HEK293 (cell line): Measurements from ENCODE around the gene ZNF428.

Experiments
- REPIN1 ChIP-seq: fragments of 450-650 bp; formaldehyde crosslinking; IDR thresholded peaks from 2 replicates; pipeline ENCODE4 v1.5.1; 2017; ENCODE audit warnings: missing biosample characterization, missing genetic modification characterization, low read depth
- ZNF239 ChIP-seq: fragments of 450-650 bp; formaldehyde crosslinking; IDR thresholded peaks from 2 replicates; pipeline ENCODE4 v1.5.1; 2016; ENCODE audit warnings: missing biosample characterization, missing genetic modification characterization
- ZNF302 ChIP-seq: fragments of 450-650 bp; formaldehyde crosslinking; IDR thresholded peaks from 2 replicates; pipeline ENCODE4 v1.5.1; 2016; ENCODE audit warnings: missing biosample characterization, missing genetic modification characterization, low read depth
- ZNF335 ChIP-seq: fragments of 450-650 bp; formaldehyde crosslinking; conservative IDR thresholded peaks from 2 replicates; pipeline ENCODE4 v1.5.1; 2016; ENCODE audit warnings: missing biosample characterization, missing genetic modification characterization
- ZSCAN30 ChIP-seq: fragments of 450-650 bp; IDR thresholded peaks from 2 replicates; pipeline ENCODE4 v1.5.1; 2018; ENCODE audit warnings: missing biosample characterization, mild to moderate bottlenecking, missing genetic modification characterization, moderate library complexity
- TF ChIP-seq, protein P1 (sequence below): fragments of 450-650 bp; formaldehyde crosslinking; IDR thresholded peaks from 2 replicates; pipeline ENCODE4 v1.5.1; 2016; ENCODE audit warnings: missing biosample characterization, missing genetic modification characterization
- TF ChIP-seq, protein P2 (sequence below): fragments of 450-650 bp; formaldehyde crosslinking; conservative IDR thresholded peaks from 2 replicates; pipeline ENCODE4 v1.5.1; 2016; ENCODE audit warnings: low read depth, missing biosample characterization, missing genetic modification characterization
- TF ChIP-seq, protein P3 (sequence below): fragments of 450-650 bp; formaldehyde crosslinking; IDR thresholded peaks from 2 replicates; pipeline ENCODE4 v1.5.1; 2016; ENCODE audit warnings: missing biosample characterization, missing genetic modification characterization, low read depth
- TF ChIP-seq, protein P4 (sequence below): IDR thresholded peaks from 2 replicates; pipeline ENCODE4 v1.6.1; 2011; ENCODE audit warnings: mild to moderate bottlenecking, low read depth, low read length, borderline replicate concordance

DNA sequence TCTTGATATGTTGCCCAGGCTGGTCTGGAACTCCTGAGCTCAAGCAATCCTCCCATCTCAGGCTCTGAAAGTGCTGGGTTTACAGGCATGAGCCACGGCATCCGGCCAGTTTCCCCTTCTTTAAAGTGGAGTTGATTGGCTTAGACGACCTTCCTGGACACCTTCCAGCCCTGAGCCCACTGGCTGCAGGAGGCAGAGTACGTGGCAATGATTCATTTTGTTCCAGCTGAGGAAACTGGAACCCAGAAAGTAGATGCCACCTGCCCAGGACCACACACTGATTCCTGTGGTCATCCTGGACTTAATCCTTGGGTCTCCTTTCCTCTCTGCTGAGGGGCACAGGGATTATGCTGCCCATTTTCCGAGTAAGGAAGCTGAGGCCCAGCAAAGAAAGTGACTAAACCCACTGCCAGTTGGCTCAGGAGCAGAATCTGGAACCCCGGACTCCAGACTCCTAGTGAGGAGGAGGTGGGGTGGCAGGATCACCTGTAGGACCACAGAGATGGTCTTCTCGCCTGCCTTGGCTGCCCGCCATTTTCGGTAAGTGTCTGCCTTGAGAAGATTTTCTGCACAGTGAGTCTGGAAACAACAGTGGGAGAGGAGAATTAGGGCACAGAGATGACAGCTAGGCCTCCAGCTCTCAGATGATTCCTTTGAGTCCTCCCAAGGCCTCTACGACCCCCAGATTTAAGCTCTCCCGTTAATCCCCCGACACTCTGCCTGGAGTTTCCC is 44.8 kb downstream of the ZNF428 start:
- TF ChIP-seq, protein P1, sequence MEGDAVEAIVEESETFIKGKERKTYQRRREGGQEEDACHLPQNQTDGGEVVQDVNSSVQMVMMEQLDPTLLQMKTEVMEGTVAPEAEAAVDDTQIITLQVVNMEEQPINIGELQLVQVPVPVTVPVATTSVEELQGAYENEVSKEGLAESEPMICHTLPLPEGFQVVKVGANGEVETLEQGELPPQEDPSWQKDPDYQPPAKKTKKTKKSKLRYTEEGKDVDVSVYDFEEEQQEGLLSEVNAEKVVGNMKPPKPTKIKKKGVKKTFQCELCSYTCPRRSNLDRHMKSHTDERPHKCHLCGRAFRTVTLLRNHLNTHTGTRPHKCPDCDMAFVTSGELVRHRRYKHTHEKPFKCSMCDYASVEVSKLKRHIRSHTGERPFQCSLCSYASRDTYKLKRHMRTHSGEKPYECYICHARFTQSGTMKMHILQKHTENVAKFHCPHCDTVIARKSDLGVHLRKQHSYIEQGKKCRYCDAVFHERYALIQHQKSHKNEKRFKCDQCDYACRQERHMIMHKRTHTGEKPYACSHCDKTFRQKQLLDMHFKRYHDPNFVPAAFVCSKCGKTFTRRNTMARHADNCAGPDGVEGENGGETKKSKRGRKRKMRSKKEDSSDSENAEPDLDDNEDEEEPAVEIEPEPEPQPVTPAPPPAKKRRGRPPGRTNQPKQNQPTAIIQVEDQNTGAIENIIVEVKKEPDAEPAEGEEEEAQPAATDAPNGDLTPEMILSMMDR (tag by site-specific recombination): no peak
- TF ChIP-seq REPIN1: no peak
- TF ChIP-seq ZNF335: no peak
- TF ChIP-seq, protein P2, sequence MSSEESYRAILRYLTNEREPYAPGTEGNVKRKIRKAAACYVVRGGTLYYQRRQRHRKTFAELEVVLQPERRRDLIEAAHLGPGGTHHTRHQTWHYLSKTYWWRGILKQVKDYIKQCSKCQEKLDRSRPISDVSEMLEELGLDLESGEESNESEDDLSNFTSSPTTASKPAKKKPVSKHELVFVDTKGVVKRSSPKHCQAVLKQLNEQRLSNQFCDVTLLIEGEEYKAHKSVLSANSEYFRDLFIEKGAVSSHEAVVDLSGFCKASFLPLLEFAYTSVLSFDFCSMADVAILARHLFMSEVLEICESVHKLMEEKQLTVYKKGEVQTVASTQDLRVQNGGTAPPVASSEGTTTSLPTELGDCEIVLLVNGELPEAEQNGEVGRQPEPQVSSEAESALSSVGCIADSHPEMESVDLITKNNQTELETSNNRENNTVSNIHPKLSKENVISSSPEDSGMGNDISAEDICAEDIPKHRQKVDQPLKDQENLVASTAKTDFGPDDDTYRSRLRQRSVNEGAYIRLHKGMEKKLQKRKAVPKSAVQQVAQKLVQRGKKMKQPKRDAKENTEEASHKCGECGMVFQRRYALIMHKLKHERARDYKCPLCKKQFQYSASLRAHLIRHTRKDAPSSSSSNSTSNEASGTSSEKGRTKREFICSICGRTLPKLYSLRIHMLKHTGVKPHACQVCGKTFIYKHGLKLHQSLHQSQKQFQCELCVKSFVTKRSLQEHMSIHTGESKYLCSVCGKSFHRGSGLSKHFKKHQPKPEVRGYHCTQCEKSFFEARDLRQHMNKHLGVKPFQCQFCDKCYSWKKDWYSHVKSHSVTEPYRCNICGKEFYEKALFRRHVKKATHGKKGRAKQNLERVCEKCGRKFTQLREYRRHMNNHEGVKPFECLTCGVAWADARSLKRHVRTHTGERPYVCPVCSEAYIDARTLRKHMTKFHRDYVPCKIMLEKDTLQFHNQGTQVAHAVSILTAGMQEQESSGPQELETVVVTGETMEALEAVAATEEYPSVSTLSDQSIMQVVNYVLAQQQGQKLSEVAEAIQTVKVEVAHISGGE (tag by site-specific recombination): no peak
- no peak for TF ChIP-seq ZNF302 (tag by site-specific recombination)
- TF ChIP-seq, protein P3, sequence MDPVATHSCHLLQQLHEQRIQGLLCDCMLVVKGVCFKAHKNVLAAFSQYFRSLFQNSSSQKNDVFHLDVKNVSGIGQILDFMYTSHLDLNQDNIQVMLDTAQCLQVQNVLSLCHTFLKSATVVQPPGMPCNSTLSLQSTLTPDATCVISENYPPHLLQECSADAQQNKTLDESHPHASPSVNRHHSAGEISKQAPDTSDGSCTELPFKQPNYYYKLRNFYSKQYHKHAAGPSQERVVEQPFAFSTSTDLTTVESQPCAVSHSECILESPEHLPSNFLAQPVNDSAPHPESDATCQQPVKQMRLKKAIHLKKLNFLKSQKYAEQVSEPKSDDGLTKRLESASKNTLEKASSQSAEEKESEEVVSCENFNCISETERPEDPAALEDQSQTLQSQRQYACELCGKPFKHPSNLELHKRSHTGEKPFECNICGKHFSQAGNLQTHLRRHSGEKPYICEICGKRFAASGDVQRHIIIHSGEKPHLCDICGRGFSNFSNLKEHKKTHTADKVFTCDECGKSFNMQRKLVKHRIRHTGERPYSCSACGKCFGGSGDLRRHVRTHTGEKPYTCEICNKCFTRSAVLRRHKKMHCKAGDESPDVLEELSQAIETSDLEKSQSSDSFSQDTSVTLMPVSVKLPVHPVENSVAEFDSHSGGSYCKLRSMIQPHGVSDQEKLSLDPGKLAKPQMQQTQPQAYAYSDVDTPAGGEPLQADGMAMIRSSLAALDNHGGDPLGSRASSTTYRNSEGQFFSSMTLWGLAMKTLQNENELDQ (tag by site-specific recombination): no peak
- no peak for TF ChIP-seq ZNF239 (tag by site-specific recombination)
- TF ChIP-seq, protein P4, sequence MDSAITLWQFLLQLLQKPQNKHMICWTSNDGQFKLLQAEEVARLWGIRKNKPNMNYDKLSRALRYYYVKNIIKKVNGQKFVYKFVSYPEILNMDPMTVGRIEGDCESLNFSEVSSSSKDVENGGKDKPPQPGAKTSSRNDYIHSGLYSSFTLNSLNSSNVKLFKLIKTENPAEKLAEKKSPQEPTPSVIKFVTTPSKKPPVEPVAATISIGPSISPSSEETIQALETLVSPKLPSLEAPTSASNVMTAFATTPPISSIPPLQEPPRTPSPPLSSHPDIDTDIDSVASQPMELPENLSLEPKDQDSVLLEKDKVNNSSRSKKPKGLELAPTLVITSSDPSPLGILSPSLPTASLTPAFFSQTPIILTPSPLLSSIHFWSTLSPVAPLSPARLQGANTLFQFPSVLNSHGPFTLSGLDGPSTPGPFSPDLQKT: no peak
- TF ChIP-seq ZSCAN30 (tag by site-specific recombination): no peak
